Measurements from ENCODE around the gene CIAO3.
A peak's percentile ranks its signal among the peaks of the same experiment; 100 is the strongest.

The CIAO3 gene

DNA sequence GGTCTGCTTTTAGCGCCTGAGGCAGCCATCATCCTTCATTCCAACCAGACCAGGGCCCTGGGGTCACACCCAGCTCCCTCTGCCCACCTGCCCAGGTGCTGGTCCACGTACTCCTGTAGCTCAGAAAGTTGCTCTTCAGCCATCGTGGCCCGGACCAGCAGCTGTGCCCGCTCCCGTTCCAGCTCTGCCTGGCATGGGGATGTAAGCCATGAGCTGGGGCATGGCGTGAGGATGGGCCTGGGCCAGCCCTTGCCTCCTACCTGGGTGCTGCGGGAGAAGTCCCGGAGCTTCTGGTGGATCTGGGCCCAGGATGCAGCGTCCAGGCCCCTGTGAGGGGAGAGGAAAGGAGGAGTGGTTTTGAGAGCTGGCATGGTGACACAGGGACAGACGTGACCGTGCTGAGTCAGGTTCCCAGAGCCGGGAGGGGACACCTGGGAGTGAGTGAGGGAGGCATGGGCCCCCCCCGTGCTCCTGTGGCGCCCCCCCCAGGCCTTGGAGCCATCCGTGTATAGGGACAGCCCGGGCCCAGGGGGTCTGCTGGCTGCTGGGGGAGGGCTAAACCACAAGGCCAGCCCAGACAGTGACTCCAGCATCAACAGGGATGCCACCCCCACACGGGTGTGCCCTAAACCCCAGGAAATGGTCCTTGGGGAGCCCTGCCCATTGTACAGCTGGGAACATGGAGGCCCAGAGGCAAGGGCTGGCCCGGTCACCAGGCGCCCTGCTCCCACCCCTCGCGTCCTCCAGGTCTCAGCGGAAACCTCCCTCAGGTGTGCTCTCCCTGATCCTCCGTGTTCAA is 17.8 kb downstream of the CIAO3 start:
- no peak for DNase-seq (ENCODE audit: low spot score)

DNA sequence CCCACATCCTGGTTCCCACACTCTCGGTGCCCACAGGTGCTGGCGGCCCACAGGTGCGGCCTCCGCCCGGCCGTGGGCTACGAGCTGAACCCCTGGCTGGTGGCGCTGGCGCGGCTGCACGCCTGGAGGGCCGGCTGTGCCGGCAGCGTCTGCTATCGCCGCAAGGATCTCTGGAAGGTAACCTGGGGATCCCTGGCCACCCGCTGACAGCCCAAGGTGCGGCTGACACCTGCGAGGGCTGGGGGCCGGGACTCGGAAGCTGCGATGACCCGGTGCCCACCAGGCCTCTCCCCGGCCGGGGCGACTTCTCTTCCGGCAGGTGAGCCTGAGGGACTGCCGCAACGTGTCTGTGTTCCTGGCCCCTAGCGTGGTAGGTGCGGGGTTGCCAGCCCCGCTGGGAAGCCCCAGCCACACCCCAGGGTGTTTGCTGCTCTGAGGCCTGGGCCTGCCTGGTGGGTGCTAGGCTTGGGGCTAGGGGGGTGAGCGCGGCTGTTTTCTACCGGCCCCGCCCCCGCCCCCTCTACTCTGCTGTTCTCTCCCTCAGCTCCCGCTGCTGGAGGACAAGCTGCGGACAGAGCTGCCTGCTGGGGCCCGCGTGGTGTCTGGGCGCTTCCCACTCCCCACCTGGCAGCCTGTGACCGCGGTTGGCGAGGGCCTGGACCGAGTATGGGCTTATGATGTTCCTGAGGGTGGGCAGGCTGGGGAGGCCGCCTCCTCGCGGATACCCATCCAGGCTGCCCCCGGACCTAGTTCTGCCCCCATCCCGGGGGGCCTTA is 18.8 kb downstream of the CIAO3 start:
- DNase-seq (ENCODE audit: low spot score), result no peak

DNA sequence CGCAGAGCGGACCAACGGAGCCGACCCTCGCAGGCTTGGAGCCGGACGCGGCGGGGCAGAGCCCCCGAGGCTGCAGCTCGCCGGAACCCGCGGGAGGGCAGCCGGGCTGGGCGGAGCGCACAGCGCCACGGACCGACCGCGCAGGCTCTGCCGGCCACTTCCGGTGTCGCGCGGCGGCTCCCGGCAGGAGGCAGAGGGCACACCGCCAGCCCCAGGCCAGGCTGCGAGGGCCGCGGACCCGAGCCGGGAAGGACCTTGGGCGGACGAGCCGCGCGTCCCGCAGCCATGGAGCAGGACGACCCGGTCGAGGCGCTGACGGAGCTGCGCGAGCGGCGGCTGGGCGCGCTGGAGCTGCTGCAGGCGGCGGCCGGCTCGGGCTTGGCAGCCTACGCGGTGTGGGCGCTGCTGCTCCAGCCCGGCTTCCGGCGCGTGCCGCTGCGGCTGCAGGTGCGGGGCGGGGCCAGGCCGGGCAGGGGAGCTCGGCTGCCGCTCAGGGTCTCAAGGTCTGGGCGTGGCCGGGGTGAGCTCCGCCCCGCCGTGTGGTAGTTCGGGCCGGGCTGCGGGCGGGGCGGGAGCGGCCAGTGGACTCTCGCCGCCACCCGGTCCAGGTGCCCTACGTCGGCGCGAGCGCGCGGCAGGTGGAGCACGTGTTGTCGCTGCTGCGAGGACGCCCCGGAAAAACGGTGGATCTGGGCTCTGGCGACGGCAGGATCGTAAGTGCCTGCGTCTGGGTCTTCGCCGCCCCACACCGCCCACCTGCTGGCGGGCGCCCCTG is 19.6 kb downstream of the CIAO3 start, which contains the start of gene ANTKMT:
TSS of gene ANTKMT (plus strand) at position 157 of the 775 bp plus-strand sequence. CDS start at position 286, 129 bp downstream.
- peak; percentile 82 for DNase-seq (ENCODE audit: low spot score)

DNA sequence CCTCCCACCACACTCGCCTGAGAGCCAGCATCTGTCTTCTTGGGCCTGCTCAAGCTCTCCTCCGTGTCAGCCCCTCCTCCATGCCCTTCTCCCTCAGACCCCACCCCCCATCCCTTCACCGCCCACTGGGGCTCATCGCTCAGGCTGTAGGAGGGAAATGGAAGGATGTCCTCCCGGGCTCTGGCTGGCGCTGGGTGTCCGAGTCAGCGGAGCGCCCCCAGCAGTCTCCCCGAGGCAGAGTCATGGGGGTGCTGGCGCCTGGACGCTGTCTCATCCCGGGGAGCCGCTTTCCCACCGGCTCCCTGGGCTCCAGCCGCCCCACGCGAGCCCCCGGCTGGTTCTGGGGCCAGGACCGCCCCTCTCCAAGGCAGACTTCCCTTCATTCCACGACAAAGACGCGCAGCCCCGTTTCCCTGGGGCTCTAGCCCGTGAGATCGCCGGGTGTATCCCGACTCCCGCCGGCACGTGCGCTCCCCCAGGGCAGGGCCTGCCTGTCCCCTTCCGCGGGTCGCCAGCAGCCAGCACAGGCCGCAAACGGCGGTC is 20.3 kb downstream of the CIAO3 start:
- peak; percentile 86 for DNase-seq (ENCODE audit: low spot score)

- DNase-seq (ENCODE audit: low spot score), result peak; percentile 69
Measured at GRCh38 chr16:719815-720446, 20.9 kb downstream of the CIAO3 start.

- DNase-seq (ENCODE audit: low spot score), result no peak
Measured at GRCh38 chr16:718922-719321, 21.9 kb downstream of the CIAO3 start.

DNA sequence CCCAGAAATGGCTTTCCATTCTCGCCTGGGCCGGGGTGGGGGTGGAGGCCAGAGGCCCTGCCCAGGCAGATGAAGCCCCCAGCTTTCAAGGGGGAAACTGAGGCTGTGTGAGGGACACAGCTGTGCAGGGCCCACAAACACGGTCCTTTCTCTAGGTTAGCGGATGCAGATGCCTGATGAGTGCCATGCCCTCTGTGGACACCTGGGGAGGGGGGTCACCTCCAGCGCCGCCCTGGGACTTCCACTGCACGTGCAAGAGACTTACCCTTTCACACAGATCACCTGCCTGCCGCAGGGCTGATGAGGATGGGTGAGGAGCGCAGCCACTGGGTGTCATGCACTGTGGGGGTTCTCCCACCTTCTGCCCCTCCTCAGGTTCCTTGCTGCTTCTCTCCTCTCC is 22.4 kb downstream of the CIAO3 start:
- DNase-seq (ENCODE audit: low spot score), result no peak

DNA sequence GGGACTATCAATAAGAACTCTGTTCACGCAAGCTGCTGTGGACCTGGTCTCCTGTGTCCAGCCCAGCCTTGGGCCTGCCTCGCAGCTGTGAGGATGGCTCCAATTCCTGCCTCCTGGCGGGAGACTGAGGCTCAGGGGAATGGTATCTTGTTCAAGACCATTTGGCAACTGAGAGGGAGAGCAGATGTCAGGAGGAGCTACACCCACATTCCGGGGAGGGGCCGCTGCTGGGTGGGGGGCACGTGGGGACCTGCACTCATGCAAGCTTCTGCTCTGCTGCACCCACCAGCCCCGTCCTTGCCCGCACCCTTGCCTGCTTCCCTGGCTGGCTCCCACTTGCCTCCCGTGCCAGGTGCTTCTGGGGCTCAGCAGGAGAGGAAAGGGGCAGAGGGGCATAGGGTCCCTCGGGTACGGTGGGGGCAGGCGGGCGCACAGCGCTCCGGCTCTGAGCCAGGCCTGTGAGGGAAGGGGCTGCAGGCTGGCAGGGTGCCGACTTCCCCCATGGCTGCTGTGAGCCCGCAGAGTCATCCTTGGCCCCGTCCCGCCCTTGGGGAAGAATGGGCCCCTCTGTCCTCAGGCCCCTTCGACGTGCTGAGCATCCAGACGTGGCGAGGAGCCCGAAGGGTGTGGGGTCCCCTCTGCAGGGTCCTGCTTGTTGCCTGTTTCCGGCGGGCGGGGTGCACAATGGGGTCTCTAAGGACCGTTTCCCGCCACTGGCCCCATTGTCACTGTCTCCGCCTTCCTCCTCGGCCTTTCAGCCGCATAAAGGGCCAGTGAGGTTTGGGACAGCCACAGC is 23.1 kb downstream of the CIAO3 start:
- DNase-seq (ENCODE audit: low spot score), result no peak

DNA sequence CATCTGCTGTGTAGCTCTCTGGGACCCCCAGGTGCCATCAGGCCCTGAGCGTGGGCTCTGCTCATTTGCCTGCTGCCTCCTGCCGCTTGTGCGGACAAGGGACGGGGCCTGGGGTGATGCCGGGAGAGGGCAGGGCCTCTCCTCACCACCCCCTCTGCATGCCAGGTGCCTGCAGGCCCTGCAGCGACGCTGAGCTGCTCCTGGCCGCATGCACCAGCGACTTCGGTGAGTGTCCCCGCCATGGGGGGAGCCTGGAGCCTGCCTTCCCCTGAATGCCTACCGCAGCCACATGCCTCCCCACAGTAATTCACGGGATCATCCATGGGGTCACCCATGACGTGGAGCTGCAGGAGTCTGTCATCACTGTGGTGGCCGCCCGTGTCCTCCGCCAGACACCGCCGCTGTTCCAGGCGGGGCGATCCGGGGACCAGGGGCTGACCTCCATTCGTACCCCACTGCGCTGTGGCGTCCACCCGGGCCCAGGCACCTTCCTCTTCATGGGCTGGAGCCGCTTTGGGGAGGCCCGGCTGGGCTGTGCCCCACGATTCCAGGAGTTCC is 23.9 kb downstream of the CIAO3 start:
- DNase-seq (ENCODE audit: low spot score), result no peak

- DNase-seq (ENCODE audit: low spot score), result peak; percentile 81
Measured at GRCh38 chr16:716200-716568, 24.6 kb downstream of the CIAO3 start.

- no peak for DNase-seq (ENCODE audit: low spot score)
Measured at GRCh38 chr16:715477-716199, 25.2 kb downstream of the CIAO3 start.

DNA sequence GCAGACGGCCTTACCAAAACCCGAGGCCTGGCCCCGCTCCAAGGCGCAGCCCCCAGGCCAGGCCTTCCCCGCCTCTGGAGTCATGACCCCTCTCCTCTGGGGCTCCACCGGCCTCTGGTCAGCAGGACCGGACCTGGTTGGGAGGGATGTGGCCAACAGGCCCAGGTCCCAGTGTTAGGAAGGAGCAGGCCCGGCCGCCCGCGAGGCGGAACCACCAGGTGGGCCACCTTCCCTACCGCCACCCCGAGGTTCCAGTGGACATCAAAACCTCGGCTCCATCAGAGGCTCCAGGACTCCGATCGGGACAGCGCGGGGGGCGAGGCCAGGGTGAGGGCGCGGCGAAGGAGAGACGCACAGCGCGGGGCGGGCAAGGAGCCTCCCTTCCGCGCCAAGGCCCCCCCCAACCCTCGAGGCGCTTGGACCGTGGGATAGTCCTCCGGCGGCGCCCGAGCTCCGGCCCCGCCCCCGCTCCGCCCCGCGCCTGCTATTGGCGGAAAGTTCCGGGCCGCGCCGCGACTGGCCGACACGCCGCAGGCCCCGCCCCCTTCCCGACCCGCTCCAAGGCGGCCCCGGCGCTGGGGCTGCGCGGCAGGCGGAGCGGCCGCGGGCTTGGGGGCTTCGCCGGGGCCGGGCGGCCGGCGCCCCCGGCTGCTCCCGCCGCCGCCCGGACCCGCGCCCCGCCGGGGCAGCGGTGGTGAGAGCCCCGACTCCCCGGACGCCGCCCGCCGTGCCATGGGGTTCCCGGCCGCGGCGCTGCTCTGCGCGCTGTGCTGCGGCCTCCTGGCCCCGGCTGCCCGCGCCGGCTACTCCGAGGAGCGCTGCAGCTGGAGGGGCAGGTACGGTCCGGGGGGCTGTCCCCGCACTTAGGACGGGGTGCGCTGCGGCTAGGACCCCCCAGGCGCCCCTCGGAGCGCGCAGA is 26.0 kb downstream of the CIAO3 start, which contains the start of gene METRN:
TSS of gene METRN (plus strand) at position 561 of the 919 bp plus-strand sequence. CDS start at position 733, 172 bp downstream.
- DNase-seq (ENCODE audit: low spot score), result peak; percentile 82

GRCh38 chr16:714079-714478 is 26.7 kb downstream of the CIAO3 start:
- no peak for DNase-seq (ENCODE audit: low spot score)

DNA sequence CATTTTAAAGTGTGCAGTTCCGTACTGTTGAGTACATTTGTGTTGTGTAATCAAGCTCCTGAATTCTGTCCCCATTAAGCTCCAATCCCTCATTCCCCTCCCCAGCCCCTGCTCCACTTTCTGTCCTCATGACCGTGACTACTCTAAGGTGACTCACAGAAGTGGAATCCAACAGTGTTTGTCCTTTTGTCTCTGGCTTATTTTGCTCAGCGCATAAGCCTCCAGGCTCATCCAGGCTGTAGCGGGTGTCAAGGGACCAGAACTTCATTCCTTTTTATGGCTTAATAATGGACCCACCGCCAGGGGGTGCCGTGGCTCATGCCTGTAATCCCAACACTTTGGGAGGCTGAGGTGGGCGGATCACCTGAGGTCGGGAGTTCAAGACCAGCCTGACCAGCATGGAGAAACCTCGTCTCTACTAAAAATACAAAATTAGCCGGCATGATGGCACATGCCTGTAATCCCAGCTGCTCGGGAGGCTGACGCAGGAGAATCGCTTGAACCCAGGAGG is 28.0 kb downstream of the CIAO3 start:
- DNase-seq (ENCODE audit: low spot score), result peak; percentile 84

DNA sequence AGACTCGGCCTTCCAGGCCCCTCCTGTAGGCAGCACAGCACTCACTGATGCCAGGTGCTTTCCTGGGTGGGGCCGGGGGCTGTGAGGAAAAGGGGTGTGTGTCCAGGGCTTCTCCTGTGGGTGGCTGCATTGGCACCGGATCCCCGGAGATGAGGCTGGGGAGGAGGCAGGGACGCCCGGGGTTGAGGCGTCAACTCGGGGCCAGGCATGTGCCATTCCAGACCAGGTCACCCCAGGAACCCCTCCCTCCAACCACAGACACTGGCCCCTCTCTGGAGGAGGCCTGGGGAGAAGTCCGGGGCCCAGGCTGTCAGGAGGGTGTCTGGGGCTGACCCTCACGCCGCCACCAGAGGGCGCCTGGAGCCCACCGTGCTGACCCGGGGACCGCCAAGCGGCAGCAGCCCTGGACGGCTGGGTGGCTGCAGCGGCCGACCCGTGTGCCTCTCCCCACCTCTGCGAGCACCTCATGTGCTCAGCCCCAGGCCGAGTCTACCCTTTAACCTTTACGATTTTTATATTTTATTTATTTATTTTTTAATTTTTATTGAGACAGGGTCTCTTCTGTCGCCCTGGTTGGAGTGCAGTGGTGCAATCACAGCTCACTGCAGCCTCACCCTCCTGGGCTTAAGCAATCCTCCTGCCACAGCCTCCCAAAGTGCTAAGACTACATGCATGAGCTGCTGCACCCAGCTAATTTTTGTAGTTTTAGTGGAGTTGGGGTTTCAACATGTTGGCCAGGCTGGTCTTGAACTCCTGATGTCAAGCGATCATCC is 29.1 kb downstream of the CIAO3 start:
- peak; percentile 78 for DNase-seq (ENCODE audit: low spot score)

DNA sequence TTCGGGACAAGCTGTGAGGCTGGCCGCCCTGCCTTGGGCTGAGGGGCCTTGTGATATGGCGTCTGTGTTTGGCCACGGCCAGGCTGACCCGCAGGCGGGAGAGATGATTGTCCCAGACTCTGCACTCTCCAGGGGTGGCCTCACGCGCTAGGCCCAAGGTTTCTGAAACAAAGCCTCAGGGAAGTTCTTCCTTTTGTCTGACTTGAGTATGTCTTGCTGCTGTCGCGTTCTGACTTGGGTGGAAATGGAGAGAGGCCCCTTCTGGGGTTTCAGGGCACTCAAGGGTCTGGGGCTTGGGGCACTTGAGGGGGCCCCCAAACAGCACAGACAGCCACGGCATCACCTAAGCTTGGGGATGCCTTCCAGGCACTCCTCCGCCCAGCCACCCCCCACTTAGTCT is 29.7 kb downstream of the CIAO3 start:
- DNase-seq (ENCODE audit: low spot score), result no peak

- no peak for DNase-seq (ENCODE audit: low spot score)
Measured at GRCh38 chr16:710500-711075, 30.2 kb downstream of the CIAO3 start.

Data from cerebellar cortex (tissue), 1 donor.